ENCODE measurements around the gene FILIP1L.

DNA sequence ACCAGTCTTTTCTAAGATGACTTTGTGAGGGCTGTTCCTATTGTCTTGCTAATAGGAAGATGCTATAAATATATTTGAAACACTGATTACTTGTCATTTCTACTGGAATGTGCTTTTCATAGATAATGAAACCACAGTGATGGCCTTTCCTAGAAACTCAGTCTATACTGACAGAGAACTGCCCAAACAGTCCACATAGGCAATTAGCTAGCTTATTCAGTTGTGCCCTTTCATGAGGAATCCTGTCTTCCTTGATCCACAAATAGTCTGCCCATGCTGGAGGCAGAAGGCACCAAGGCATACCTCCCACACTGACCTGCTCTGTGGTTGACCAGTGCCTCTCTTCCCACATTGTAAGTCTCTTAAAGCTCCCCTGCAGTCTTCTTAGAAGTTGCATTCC lies 160.7 kb downstream of the FILIP1L start:
- TF ChIP-seq GATA3 (IDR thresholded peaks at IDR 0.05; ENCODE audit: low read depth, low read length) (no peak), GATA2 (IDR thresholded peaks at IDR 0.05; ENCODE audit: low read depth, low read length) (no peak)

All from SH-SY5Y (cell line).